H1 (cell line): ENCODE data around the gene SNAPC2. TPM values are rescaled to one million over a fixed set of nuclear protein-coding genes. Genes with fewer than 3 reads are reported as not detected.
"Not testable (repeated sequence)": the region's sequence is repeated elsewhere in the genome, so short reads cannot be mapped to it uniquely, and the experiment has no call there.

Source experiments
- CTCF ChIA-PET: fragments of 300-600 bp; sonication (Branson Sonifier 250); formaldehyde crosslinking; loops from one replicate; lab custom pipeline; 2021; ENCODE audit not compliant: partially characterized antibody; lab: Charles Lee
- POLR2A ChIA-PET: fragments of 300-600 bp; sonication (Branson Sonifier 250); formaldehyde crosslinking; loops from one replicate; lab custom pipeline; 2021; ENCODE audit warnings: inconsistent platforms; ENCODE audit not compliant: partially characterized antibody; lab: Charles Lee
- DNase-seq, 2 experiments: peaks; one replicate each; pipeline versions ENCODE4 v3.0.0 to v3.0.0-alpha.2; 2010 to 2022; ENCODE audit warnings: low spot score in 2 of 2, low read depth in 1 of 2, mixed read lengths in 1 of 2
- FAIRE-seq: peaks from 2 replicates; lab custom pipeline; 2011; peaks lifted over from hg19 to GRCh38; lab: Jason Lieb, UNC
- H2AFZ ChIP-seq: 2 replicates; pipeline ENCODE4 v1.8.1; 2012; ENCODE audit warnings: low read length, inconsistent platforms
- H2AK5ac ChIP-seq: 2 replicates; pipeline ENCODE4 v1.6.1; 2013; ENCODE audit warnings: low read depth, low read length
- H2BK120ac ChIP-seq: replicated peaks from 2 replicates; pipeline ENCODE3; 2013; ENCODE audit warnings: low read depth, low read length, inconsistent platforms
- H2BK12ac ChIP-seq: 2 replicates; pipeline ENCODE4 v1.6.1; 2013; ENCODE audit warnings: low read depth, low read length
- H2BK15ac ChIP-seq: 2 replicates; pipeline ENCODE4 v1.6.1; 2013; ENCODE audit warnings: low read length
- H2BK20ac ChIP-seq: 2 replicates; pipeline ENCODE4 v1.6.1; 2013; ENCODE audit warnings: low read length
- H2BK5ac ChIP-seq: 2 replicates; pipeline ENCODE4 v1.6.1; 2013; ENCODE audit warnings: low read depth, low read length
- H3K14ac ChIP-seq: 2 replicates; pipeline ENCODE4 v1.6.1; 2013; ENCODE audit warnings: inconsistent platforms; ENCODE audit not compliant: insufficient read length
- H3K18ac ChIP-seq: 2 replicates; pipeline ENCODE4 v1.6.1; 2013; ENCODE audit warnings: low read length; ENCODE audit errors: extremely low read depth
- H3K23ac ChIP-seq: 2 replicates; pipeline ENCODE4 v1.6.1; 2013; ENCODE audit warnings: inconsistent platforms; ENCODE audit not compliant: insufficient read length
- H3K23me2 ChIP-seq: 2 replicates; pipeline ENCODE4 v1.6.1; 2013; ENCODE audit warnings: low read depth, low read length
- H3K27ac ChIP-seq: 2 replicates; pipeline ENCODE4 v1.6.1; 2011; ENCODE audit warnings: low read depth, low read length, inconsistent platforms
- H3K27me3 ChIP-seq, 4 experiments: replicated peaks in 1 of 4; 1 replicate in 1 of 4; 2 replicates in 3 of 4; pipeline versions ENCODE4 v1.6.1 to v1.8.1; 2011 to 2013; ENCODE audit warnings: low read length in 3 of 4, mild to moderate bottlenecking in 3 of 4, inconsistent platforms in 2 of 4, mixed read lengths in 2 of 4, moderate library complexity in 1 of 4; ENCODE audit not compliant: control insufficient read depth in 3 of 4, insufficient read depth in 3 of 4; ENCODE audit errors: extremely low read depth in 1 of 4
- H3K36me3 ChIP-seq, 4 experiments: 2 replicates each; pipeline versions ENCODE4 v1.6.1 to v1.8.1; 2011 to 2013; ENCODE audit warnings: mild to moderate bottlenecking in 4 of 4, low read length in 3 of 4, moderate library complexity in 2 of 4, control low read depth in 1 of 4, inconsistent platforms in 1 of 4; ENCODE audit not compliant: insufficient read depth in 4 of 4, control insufficient read depth in 2 of 4
- H3K4ac ChIP-seq: replicated peaks from 2 replicates; pipeline ENCODE3; 2013; ENCODE audit warnings: low read length, low read depth, mixed read lengths, inconsistent platforms; ENCODE audit not compliant: insufficient read length
- H3K4me1 ChIP-seq, 4 experiments: replicated peaks in 1 of 4; 1 replicate in 1 of 4; 2 replicates in 3 of 4; pipeline versions ENCODE4 v1.6.1 to v1.8.1; 2011 to 2013; ENCODE audit warnings: low read length in 3 of 4, inconsistent platforms in 2 of 4, mixed read lengths in 1 of 4; ENCODE audit not compliant: insufficient read depth in 4 of 4, control insufficient read depth in 3 of 4
- H3K4me2 ChIP-seq, 2 experiments: 2 replicates each; pipeline versions ENCODE4 v1.6.1 to v1.8.1; 2011 to 2013; ENCODE audit warnings: low read depth in 2 of 2, low read length in 2 of 2, control low read depth in 1 of 2, inconsistent platforms in 1 of 2, mild to moderate bottlenecking in 1 of 2; ENCODE audit not compliant: insufficient read depth in 1 of 2
- H3K4me3 ChIP-seq, 4 experiments: fragments of 200-600, 300-600 bp in 1 of 4; sonication (generic), shearing (Covaris generic), sonication (Bioruptor Twin) in 1 of 4; 2 replicates each; pipeline versions ENCODE4 v1.5.1 to v1.8.1; 2011 to 2016; ENCODE audit warnings: low read length in 4 of 4, low read depth in 3 of 4, control low read depth in 2 of 4, inconsistent platforms in 2 of 4, mild to moderate bottlenecking in 2 of 4, mixed read lengths in 1 of 4, moderate library complexity in 1 of 4; ENCODE audit not compliant: insufficient read depth in 2 of 4; ENCODE audit errors: extremely low read depth in 1 of 4
- H3K56ac ChIP-seq: replicated peaks from 2 replicates; pipeline ENCODE3; 2013; ENCODE audit warnings: low read depth, mild to moderate bottlenecking, mixed read lengths, low read length, inconsistent platforms; ENCODE audit not compliant: insufficient read length
- H3K79me1 ChIP-seq: 2 replicates; pipeline ENCODE4 v1.6.1; 2013; ENCODE audit warnings: low read depth, low read length, control low read depth
- H3K79me2 ChIP-seq, 2 experiments: 2 replicates each; pipeline versions ENCODE4 v1.6.1 to v1.8.1; 2012 to 2013; ENCODE audit warnings: low read length in 2 of 2, mild to moderate bottlenecking in 2 of 2, inconsistent platforms in 1 of 2; ENCODE audit not compliant: insufficient read depth in 2 of 2, control insufficient read depth in 1 of 2
- H3K9ac ChIP-seq, 4 experiments: replicated peaks in 1 of 4; 1 replicate in 1 of 4; 2 replicates in 3 of 4; pipeline versions ENCODE4 v1.6.1 to v1.8.1; 2011 to 2013; ENCODE audit warnings: low read depth in 3 of 4, low read length in 3 of 4, control low read depth in 2 of 4, mild to moderate bottlenecking in 2 of 4, moderate library complexity in 2 of 4, inconsistent platforms in 1 of 4; ENCODE audit errors: extremely low read depth in 1 of 4
- H3K9me3 ChIP-seq, 2 experiments: 2 replicates each; pipeline versions ENCODE4 v1.6.1 to v1.8.1; 2012 to 2013; ENCODE audit warnings: mild to moderate bottlenecking in 2 of 2, moderate library complexity in 2 of 2, control low read depth in 1 of 2, inconsistent platforms in 1 of 2, low read depth in 1 of 2, low read length in 1 of 2, mixed read lengths in 1 of 2; ENCODE audit not compliant: insufficient read depth in 2 of 2
- H4K20me1 ChIP-seq, 2 experiments: replicated peaks in 1 of 2; 2 replicates each; pipeline versions ENCODE3 to v1.8.1; 2011 to 2013; ENCODE audit warnings: inconsistent platforms in 2 of 2, low read length in 2 of 2, mild to moderate bottlenecking in 1 of 2; ENCODE audit not compliant: insufficient read depth in 2 of 2, control insufficient read depth in 1 of 2
- H4K5ac ChIP-seq: 2 replicates; pipeline ENCODE4 v1.6.1; 2013; ENCODE audit warnings: low read length, low read depth, mixed read lengths, inconsistent platforms; ENCODE audit not compliant: insufficient read length
- H4K8ac ChIP-seq: 2 replicates; pipeline ENCODE4 v1.8.0; 2013; ENCODE audit warnings: mild to moderate bottlenecking, moderate library complexity, low read length, inconsistent platforms; ENCODE audit not compliant: insufficient read depth; ENCODE audit errors: extremely low read depth
- H4K91ac ChIP-seq: replicated peaks from 2 replicates; pipeline ENCODE3; 2013; ENCODE audit warnings: low read length, mixed read lengths, inconsistent platforms; ENCODE audit not compliant: insufficient read length
- PHF8 ChIP-seq: fragments of 200-600 bp; sonication (generic); conservative IDR thresholded peaks from 2 replicates; pipeline ENCODE4 v1.7.1; 2012; ENCODE audit warnings: low read depth, mild to moderate bottlenecking, inconsistent platforms, low read length, moderate library complexity
- WGBS, 2 experiments: shearing (Covaris generic) in 1 of 2; methylation state at CpG; one replicate each; pipeline versions ENCODE4 v1.1.6 to v1.1.7; 2013 to 2015; ENCODE audit warnings: low lambda C conversion rate in 2 of 2, mixed read lengths in 2 of 2, inconsistent platforms in 1 of 2, low coverage in 1 of 2, missing lambda C conversion rate in 1 of 2; ENCODE audit not compliant: insufficient replicate concordance in 2 of 2, insufficient coverage in 1 of 2, insufficient read length in 1 of 2; ENCODE audit errors: extremely low coverage in 1 of 2, missing lambda C conversion rate in 1 of 2; 5-methylcytosine and 5-hydroxymethylcytosine counted together
- polyA plus RNA-seq, 7 experiments: library from polyadenylated mRNA; depleted of rRNA in 3 of 7; stranded (reverse) in 5 of 7; unstranded in 2 of 7; fragments of >200 nt in 5 of 7; fragments of 200-250 nt in 2 of 7; gene quantifications; 1 replicate in 5 of 7; 2 replicates in 1 of 7; 4 replicates in 1 of 7; pipeline versions ENCODE4 v1.2.1 to v1.2.3, GENCODE V29; 2011 to 2013; ENCODE audit warnings: missing spikeins in 2 of 7, mixed read lengths in 2 of 7
- total RNA-seq: library from RNA; stranded (reverse); fragmentation: NEBNext Ultra II Directional; extraction: Animal tissue kit (Norgen Biotek cat#: 25700); gene quantifications from 2 replicates; pipeline ENCODE4 v1.2.1, GENCODE V29; 2021

The SNAPC2 gene
- total and polyA plus RNA-seq, 2 of the 8 experiments (the other 6 are each of a cell fraction or from before 2014, with no cell fraction given), result 18.2 to 20.3 TPM

GRCh38 chr19:7918062-7918614, 2.0 kb upstream of the SNAPC2 start:
- CTCF ChIA-PET, result interaction anchor here (0.6 to 9.0 kb wide), 18 partner anchors 8 to 334 kb away, joined by 3 to 112 read pairs (median 4); partner anchors contain the start of genes MAP2K7, PRR36 and TIMM44
- Histone ChIP-seq H2BK12ac (0 out of 2 replicates have a peak overlapping the region, but pooled peaks have one; percentile 50), H3K18ac (peak overlapping the region; percentile 38; the same call in 1 of the 2 replicates), H3K4me2 (peak overlapping the region; percentile 86 to 94), H3K4me3 (peak overlapping the region; percentile 30 to 64 (median 48)), H3K23me2 (peaks cover 21% of the 10 kb centered on the region), H3K4me1 (peaks cover 0 to 20% (median 12%) of the 10 kb centered on the region in 4 experiments; a peak in 5 of 7 replicates), H3K27me3 (peaks cover 17 to 45% (median 39%) of the 10 kb centered on the region in 4 experiments; a peak in 6 of 7 replicates)
- H3K9ac ChIP-seq, H3K27ac ChIP-seq, H4K8ac ChIP-seq, H2BK20ac ChIP-seq, H3K14ac ChIP-seq, H2BK5ac ChIP-seq, H3K79me2 ChIP-seq, H2BK120ac ChIP-seq, H2AFZ ChIP-seq, H3K4ac ChIP-seq, H2AK5ac ChIP-seq, H3K23ac ChIP-seq, H3K9me3 ChIP-seq, H4K20me1 ChIP-seq, FAIRE-seq, H3K56ac ChIP-seq, H3K79me1 ChIP-seq, H4K5ac ChIP-seq, H2BK15ac ChIP-seq, DNase-seq, H3K36me3 ChIP-seq, H4K91ac ChIP-seq: not testable (repeated sequence)
- whole genome bisulfite sequencing, 2 experiments, result 54% methylated on average over 21 of the region's 29 CpGs; no CpG with 5 or more reads in 1 of the 2 experiments
- TF ChIP-seq PHF8, result 0 out of 2 replicates have a peak, but pooled peaks have one; percentile 3
- POLR2A ChIA-PET, result interaction anchor here (0.6 to 10.6 kb wide), 12 partner anchors 9 to 61 kb away, joined by 3 to 106 read pairs (median 4); partner anchors contain the start of genes MAP2K7 and PRR36
